Measurements from ENCODE around the gene DGKG.

The DGKG gene

GRCh38 chr3:186264608-186265400, 97.2 kb downstream of the DGKG start:
- TF ChIP-seq CTCF (IDR thresholded peaks at IDR 0.05) = no peak
- no peaks in the 10 kb centered on the region for H3K4me1 ChIP-seq
- no peaks in the 10 kb centered on the region for H3K9me3 ChIP-seq
- DNase-seq = no peak
- intact Hi-C loops (cut with DNase I; ENCODE audit: low total_unique reads) = no loop called here
- no peaks in the 10 kb centered on the region for H3K27me3 ChIP-seq
- no peak overlapping the region for H3K4me3 ChIP-seq
- peaks cover 6 to 23% (median 21%) of the 10 kb centered on the region in 3 donors for H3K36me3 ChIP-seq
- no peak overlapping the region for H3K27ac ChIP-seq

GRCh38 chr3:186261638-186262037, 100.4 kb downstream of the DGKG start:
- no peak for DNase-seq
- Histone ChIP-seq H3K27me3 (no peaks in the 10 kb centered on the region), H3K36me3 (peaks cover 3 to 13% (median 6%) of the 10 kb centered on the region in 3 donors), H3K27ac (no peak overlapping the region), H3K4me1 (peaks cover 0 to 4% (median 0%) of the 10 kb centered on the region in 4 donors), H3K9me3 (no peaks in the 10 kb centered on the region), H3K4me3 (no peak overlapping the region)
- intact Hi-C loops (cut with DNase I; ENCODE audit: low total_unique reads) = loop anchor here (2.0 kb wide), 1 partner anchor 277 kb away; no protein-coding TSS in a partner anchor
- no peak for TF ChIP-seq CTCF (IDR thresholded peaks at IDR 0.05)

GRCh38 chr3:186260726-186261125, 101.3 kb downstream of the DGKG start:
- Histone ChIP-seq H3K27me3 (no peaks in the 10 kb centered on the region), H3K9me3 (no peaks in the 10 kb centered on the region), H3K4me3 (no peak overlapping the region), H3K27ac (no peak overlapping the region), H3K36me3 (peaks cover 3 to 17% (median 6%) of the 10 kb centered on the region in 3 donors), H3K4me1 (peaks cover 0 to 4% (median 0%) of the 10 kb centered on the region in 4 donors)
- no peak for DNase-seq
- no peak for TF ChIP-seq CTCF (IDR thresholded peaks at IDR 0.05)
- intact Hi-C loops (cut with DNase I; ENCODE audit: low total_unique reads) = loop anchor here (2.0 kb wide), 1 partner anchor 278 kb away; no protein-coding TSS in a partner anchor

GRCh38 chr3:186259612-186260383, 102.2 kb downstream of the DGKG start:
- TF ChIP-seq CTCF (IDR thresholded peaks at IDR 0.05) = peak; percentile 76 to 87
- intact Hi-C loops (cut with DNase I; ENCODE audit: low total_unique reads) = loop anchor here (2.0 kb wide), 1 partner anchor 279 kb away; no protein-coding TSS in a partner anchor
- Histone ChIP-seq H3K36me3 (peaks cover 3 to 17% (median 6%) of the 10 kb centered on the region in 3 donors), H3K4me1 (peaks cover 0 to 4% (median 0%) of the 10 kb centered on the region in 4 donors), H3K4me3 (no peak overlapping the region), H3K27me3 (no peaks in the 10 kb centered on the region), H3K9me3 (no peaks in the 10 kb centered on the region), H3K27ac (no peak overlapping the region)
- peak; percentile 46 to 75 for DNase-seq

GRCh38 chr3:186258968-186259367, 103.1 kb downstream of the DGKG start:
- Histone ChIP-seq H3K27ac (no peak overlapping the region), H3K4me1 (peaks cover 0 to 4% (median 0%) of the 10 kb centered on the region in 4 donors), H3K36me3 (peaks cover 3 to 17% (median 6%) of the 10 kb centered on the region in 3 donors), H3K4me3 (no peak overlapping the region), H3K27me3 (no peaks in the 10 kb centered on the region), H3K9me3 (no peaks in the 10 kb centered on the region)
- intact Hi-C loops (cut with DNase I; ENCODE audit: low total_unique reads) = no loop called here
- TF ChIP-seq CTCF (IDR thresholded peaks at IDR 0.05) = no peak
- no peak for DNase-seq

Data from tibial artery (tissue), 4 donors.